Ecto neural progenitor cell (in vitro differentiated cells): ENCODE data around the gene TIMM22.

Experiments used
- DNase-seq: peaks from one replicate; pipeline ENCODE4 v3.0.0-alpha.2; 2018; ENCODE audit warnings: low spot score

TIMM22 gene

DNA sequence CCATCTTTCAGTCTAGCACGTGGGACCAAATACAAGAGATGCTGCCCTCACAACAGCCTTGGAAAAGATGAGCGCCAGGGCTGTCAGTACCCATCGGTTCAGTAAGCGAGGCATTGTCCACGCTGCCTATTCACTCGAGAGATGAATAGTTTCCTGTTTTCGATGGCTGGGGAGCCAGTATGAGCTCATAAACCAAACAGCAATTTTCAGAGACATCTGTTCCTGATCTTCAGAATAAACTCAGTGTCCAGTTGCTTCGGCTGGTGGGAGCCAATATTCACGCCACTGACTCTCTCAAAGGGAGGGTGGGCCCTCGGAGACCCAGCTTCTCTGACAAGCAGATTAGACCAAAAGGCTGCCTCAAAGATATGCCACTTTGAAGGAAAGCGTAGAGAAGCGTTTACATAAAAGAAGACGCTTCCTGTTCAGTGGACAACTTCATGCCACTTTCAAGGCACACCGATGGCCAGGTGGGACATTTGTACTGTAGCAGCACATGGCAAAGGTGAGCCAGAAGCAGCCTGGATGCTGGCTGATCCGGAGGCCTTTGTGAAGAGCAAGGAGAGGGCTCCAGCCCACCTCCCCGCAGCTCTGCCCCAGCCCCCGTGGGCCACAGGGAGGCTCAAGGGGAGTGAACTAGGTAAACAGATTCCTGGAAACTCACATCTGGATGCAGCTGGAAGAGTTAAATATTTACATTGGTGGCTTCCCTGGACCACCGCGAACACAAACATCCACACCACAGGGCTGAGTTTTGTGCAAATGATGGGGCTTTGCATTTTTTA, 6.0 kb downstream of the TIMM22 start:
- DNase-seq = no peak

DNA sequence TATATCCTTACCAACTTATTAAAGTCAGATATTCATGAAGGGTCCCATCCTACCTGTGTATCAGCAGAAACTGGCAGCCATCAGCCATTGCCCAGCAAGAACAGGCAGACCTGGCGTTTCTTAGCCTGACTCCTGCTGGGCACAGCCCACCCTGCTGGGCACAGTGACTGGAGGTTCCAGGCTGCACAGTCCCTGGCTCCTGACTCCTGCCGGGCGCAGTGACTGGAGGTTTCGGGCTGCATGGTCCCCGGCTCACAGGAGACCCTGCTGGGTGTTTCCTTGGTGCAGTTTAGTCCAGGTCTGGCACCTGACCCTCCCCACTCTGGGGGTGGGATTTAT, 6.7 kb downstream of the TIMM22 start:
- DNase-seq = no peak

DNA sequence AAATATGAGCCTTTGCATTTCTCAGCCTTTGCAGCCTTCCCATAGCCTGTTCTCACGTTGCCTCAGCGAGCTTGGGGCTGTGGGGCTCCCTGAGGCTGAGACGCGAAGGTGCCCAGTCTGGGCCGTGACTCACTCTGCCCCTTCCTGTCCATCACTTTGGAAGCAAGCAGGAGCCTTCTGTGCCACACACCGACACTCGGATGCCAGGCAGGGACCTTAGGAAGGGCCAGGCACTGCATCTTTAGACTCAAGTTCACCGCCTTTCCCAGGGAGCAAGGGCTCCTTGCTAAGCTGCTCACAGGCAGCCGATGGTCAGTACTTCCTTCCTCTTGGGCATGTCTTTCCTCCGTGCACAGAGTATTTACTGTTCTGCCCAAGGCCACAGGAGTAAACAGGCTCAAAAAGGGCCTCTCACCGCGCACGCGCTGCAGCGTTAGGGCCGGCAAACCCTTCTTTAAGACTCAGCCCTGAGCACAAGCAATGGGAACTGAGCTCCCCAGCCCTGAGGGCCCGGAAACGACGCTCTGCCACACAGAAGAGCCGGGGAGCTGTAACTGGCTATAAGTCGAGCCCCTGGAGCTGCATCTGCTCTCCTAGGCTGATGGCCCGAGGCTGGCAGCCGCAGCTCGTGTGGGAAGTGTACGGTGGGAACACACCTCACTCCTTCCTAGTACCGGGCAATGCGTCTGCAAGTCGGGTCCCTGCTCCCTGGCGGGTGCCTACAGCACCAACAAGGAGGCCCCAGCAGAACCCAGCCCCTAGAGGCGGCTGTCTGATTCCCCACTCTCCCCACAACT, 7.2 kb downstream of the TIMM22 start:
- no peak for DNase-seq

DNA sequence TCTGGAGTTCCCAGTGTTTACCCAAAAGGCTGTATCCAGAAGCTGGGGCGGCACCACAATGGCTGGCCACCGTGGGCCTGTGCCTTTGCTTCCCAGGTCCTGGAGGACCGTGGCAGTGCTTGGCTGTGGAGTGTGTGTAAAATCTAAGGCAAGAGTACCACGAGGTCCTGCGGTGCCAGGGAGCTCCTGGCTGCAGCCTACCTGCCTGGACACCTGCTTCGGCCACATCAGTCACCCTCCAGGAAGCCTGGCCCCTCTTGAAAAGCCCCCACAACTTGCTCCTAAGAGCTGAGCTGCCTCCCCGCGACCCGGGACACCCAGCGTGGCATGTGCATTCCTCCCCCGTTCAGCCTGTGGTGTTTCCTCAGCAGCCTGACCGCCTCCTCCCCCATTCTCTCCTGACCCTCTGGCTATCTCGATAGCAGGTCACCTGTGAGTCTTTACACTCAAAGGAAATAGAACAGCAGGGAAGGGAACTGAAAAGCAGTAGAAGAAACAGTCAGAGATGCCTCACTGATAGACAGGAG, 7.9 kb downstream of the TIMM22 start:
- DNase-seq = no peak

DNA sequence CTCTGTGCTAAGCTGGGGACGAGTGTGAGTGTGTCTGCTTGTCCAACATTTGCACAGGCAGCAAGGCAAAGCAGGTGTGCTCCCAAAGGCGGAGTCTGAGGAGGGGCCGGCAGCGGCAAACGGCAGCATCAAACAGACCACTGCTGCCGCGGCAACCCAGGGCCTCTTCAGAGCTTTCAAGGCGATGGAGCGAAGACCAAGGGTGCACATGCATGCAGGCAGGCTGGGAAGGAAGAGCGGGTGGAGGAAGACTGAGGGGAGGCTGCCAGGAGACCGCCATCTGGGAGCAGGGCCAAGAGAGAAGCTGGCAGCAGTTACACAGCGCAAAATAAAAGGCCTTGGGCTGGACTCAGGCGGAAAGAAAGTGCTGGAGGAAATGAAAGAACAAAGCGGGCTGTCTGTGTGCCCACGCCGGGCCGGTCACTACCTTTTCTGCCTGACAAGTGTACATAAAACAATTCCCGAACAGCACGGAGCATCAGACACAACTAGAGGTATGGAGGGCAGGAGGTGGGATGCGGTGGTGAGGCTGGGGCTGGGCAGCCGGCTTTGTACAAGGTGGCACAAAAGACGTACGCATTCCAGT, 8.5 kb downstream of the TIMM22 start:
- no peak for DNase-seq

DNA sequence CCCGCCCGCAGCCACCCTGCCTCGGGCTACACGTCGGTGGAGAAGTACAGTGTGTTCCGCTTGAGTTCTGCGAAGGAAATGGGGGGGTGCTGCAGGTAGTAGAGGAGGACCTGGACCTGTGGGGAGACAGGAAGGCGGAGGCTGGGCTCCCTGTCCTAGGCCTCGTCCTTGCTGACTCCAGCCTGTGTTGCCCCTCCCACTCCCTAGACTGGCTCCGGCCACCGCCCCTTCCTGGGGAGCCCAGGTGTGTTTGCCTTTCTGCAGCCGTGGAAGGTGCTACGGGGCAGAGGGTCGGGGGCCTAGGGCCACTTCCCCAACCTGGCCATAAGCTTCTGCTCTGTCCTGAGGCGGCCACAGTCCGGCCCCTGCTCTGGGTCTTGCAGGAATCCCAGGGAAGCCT, 9.1 kb downstream of the TIMM22 start:
- DNase-seq = no peak

DNA sequence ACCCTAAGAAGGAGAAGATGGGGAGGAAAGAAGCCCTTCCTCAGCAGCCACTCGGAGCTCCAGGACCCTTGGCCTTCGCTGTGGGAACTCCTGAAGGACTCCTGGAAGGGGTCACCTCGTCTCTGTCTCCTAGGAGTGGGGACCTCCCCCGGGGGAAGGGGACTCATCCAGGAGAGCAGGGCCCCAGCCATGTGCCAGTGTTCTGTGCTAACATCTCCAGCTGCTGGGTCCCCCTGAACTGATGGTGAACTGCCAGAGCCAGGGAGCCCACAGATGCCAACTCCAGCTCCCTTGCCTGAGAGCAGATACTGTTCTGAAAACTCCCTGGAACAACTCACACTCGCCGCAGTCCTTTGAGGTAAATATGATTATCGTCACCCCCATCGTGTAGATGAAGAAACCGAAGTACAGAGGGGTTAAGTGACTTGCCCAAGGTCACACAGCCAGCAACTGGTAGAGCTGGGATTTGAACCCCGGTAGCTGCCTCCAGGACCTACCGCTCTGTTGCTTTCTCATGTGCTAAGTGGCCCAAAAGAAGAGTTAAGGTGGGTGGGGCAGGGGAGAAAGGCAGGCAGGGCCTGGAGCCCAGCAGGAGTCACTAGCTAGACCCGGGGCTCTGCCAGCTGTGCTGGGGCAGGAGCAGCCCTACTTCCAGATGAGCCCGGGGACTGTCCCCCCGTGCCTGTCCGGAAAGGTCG, 10.5 kb downstream of the TIMM22 start:
- no peak for DNase-seq

DNA sequence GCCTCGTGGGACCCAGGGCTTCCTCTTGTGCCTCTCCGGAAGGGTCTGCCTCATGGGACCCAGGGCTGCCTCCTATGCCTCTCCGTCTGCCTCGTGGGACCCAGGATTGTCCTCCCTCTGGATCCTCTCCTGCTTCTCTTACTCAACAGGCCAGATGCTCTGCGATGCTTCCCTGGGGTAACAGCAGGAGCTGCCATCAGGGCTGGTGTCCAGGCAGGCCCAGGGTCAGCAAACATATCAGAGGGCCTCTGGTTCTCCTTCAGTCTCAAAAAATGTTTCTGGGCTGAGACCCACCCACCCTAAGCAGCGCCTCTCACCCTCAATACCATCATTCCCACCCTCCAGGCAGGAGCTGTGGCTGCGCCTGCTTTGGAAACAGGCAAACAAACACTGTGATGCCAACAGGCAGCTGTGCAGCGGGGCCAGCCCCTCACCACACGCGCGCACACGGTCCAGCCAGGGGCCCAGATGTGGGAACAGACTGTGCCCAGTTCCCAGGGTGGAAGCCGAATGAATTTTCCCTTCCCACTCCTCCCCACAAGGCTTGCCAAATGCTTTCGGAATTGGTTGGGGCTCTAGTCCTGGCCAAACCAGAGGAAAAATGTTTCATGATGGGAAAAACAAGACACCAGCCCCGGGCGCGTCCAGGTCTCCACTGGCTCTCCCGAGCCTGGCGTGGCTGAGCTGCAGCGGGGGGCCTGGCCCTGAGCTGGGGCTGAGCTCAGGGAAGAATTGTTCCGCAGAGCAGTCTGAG, 11.3 kb downstream of the TIMM22 start:
- no peak for DNase-seq

DNA sequence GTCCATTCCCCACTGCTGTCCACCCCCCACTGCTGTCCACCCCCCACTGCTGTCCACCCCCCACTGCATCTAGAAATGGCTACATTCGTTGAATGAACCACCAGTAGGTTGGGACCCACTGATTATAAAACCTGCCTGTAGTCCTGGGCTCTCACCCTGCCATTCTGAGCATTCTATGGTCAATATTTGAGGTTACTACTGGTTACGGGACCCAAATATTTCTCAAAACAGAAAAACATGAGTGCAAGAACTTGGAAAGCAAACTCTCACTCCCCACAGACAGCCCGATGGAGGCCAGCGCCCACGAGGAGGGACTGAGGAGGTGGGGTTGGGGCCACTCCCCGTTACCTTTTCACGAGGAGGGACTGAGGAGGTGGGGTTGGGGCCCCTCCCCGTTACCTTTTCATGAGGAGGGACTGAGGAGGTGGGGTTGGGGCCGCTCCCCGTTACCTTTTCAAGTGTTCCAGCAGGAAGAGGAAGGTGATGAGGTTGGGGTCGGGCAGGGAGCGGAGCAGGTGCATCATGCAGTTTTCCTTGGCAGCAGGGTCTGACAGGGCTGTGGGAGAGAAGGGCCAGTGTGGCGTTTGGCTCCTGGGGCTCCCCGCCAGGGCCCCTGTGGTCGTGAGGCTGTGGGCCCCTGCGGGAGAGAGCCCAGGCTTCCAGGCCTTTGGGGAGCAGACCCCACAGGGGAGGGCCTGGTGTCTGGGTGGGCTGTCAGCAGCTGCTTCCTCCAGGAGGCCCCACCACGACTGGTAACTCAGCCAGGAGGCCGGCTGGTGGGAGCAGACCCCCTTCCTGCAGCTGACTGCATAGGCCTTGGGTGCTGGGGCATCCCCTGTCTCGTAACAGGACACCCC, 12.5 kb downstream of the TIMM22 start:
- no peak for DNase-seq

DNA sequence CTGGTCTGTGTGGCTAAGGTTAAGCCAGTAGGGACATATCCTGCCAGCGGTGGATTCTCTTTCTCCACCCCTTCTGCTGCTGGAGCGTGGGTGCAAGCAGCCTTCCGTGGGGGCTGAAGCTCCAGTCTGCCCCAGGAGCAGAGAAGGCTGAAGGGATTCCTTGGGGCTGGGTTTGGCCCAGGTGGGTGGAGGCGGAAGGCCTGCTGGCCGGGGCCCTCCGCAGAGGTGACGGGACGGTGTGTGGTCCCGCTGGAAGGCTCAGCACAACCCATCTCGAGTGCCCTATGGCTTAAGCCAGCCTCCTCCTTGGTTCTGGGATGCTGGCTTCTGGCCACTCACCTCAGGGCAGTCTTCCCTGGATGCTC, 13.1 kb downstream of the TIMM22 start:
- no peak for DNase-seq

DNA sequence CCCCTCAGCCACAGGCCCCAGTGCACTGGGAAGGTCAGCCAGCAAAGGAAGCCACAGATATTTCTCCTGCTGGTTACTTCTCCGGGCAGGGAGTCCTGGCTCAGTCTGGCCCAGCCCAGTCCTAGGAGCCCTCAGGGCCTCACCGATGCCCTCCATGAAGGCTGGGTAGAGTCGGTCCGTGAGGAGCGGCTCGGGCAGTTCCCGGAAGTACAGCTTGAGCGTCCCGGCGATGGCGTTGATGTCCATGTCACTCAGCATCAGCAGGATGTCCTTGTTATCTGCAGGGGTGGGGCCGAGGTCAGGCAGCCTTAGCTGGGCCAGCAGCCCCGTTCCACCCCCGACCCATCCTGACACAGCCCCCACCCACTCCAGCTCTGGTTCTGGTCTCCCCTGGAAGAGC, 13.7 kb downstream of the TIMM22 start:
- no peak for DNase-seq

DNA sequence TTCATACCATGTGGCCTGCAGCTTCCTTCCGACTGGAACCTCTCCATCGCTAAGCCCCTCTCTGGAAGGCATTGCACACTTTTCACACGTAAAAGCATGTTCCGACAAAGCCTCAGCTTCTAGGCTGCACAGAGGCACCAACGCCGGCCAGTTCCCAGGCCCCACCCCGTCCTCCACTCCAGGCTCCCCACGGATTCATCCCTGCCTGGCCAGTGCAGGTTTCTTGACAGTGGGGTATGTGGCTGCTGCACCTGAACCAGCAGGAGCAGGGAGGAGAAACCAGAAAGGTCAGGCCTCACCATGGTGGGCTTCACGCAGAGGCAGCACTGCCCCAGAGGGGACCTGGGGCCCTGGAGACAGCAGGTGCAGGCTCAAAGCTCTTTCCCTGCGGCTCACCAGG, 14.2 kb downstream of the TIMM22 start:
- DNase-seq = no peak

DNA sequence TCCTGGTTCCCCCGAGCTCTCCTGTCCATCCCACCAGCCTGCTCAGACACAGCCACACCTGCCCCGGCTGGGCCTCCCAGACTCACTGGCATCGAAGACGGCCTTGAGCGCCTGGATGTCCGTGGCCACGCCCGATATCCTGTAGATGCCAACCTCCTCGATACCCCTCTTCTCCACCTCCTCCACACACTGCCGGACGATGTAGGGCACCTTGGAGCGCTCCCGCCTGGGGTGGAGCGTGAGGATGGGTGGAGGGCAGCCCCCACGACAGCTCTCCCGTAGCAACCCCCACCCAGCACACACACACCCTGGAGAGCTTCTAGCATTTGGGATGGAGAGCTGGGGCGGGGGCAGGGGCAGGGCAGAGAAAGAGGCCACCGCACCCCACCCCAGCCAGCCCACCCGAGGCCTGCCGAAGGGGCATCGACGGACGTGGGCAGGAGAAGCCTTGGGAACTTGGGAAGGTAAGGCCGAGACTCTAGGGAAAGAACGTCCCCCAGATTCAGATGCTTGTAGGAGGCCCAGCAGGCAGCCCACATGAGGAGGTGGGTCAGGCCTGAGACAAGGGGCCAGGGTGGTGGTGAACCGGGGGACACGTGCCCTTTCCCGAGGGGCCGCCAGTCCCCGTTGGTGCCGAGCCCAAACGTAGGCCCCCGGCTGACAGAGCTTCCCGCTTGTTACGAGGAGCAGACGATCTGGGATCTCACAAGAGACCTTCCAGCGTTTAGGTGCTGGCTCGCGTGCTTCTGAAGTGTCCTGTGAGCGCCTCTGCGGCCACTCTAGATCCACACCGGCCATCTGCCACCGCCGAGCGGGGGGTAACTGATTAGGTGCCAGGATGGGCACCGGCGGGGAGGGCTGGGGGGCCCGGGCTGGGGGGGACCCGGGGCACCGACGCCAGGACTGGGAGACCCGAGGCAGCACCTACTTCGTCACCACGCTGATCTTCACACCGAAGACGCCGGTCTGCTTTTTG, 15.1 kb downstream of the TIMM22 start:
- no peak for DNase-seq

DNA sequence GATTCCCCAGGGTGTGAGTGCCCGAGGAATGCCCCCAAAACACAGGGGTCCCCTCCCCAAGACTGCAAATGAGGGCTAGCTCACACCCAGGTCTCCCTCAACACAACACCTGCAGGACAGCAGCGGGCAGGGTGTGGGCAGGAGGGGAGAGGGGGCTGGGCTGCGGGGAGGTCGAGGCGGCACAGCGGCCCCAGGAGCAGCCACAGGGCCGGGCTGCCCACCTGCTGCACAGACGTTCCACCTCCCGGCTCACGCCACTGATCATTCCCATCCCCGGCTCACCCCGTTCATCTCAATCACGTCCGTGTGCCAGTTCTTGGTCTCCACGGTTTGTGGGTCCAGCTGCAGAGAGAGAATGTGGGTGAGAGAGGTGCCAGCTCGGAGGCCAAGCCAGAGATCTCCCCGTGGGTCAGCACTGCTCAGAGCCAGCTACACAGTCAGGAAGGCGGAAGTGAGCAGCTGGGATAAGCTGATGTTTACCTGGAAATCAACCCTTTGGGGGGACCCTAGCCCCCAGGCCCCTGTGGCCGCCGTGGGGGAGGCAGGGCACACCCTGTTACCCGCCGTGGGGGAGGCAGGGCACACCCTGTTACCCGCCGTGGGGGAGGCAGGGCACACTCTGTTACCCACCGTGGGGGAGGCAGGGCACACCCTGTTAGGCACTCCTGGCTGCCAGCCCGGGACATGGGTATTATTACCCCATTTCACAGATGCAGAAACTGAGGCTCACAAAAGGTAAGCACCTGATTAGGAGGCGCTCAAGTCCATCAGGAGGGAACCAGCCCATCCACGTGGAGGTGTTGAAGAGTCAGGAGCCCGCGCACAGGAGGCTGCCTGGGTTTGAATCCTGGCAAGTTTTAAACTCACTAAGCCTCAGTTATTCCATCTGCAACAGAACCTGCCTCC, 16.1 kb downstream of the TIMM22 start:
- no peak for DNase-seq

DNA sequence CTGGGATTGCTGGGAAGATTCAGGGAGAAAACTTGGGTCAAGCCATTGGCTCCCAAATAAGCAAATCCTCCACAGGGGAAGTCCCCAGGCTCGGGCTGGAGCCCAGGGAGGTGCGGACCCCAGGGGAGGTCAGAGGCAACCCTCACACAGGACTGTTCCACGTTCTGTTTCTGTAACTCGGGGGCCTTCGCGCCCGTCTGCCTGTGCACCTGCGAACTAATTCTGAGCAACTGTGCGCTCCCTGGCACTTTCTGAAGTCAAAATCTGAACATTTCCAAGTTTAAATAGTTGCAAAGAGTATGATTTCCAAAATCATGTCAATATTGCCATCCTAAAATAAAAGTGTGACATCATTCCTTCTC, 16.8 kb downstream of the TIMM22 start:
- DNase-seq = no peak

DNA sequence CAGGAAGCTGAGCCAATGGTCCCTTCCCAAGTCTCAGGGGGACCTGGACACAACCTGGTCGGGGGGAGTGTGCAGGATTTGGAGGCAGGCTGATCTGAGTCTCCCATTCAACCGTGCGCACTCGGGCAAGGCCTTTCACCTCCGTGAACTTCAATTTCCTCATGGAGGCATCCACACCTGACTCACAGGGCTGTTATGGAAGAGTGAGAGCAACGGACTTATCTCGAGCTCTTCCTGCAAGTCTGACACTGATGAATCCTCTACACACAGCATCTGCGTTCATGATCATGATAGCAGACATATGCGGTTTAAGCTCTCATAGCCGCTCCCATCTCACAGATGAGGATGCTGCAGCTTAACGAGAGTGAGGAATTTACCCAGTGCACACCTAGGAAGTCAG, 21.6 kb downstream of the TIMM22 start:
- no peak for DNase-seq

DNA sequence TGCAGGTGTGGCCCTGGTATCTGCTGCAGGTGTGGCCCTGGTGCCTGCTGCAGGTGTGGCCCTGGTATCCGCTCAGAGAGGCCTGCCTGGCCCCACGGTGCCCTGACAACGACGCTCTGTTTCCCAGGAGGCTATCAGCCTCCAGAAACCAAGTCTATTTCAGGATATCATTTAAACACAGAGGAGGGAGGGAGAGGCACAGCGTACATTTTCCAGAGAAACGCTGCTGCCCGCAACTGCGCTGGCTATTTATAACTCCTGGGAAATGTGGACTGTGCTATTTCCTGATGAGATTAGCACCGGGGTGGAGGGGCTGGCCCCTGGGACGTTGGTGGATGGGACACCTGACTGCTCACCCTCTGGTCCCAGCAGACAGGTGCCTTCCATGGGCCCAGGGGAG, 22.5 kb downstream of the TIMM22 start:
- DNase-seq = no peak

DNA sequence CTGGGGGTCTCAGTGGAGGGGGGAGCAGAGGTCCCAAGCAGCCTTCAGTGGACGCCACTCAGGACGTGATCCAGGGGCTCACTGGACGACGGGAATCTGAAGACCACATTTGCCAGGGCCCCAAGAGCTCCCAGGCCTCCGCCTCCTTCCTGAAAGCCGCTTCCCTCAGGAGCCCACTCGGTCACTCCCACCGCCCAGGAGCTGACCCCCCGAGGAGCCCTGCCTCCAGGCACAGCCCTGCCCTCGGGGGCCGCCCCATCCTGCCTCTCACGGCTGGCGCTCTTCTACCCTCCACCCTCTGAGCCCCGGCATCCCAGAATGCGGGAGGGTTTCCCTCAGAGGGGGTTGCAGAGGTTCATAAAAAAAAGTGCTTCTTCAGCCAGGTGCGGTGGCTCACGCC, 24.2 kb downstream of the TIMM22 start:
- DNase-seq = no peak
